ENCODE results near the gene KLF1.
A peak's percentile ranks its signal among the peaks of the same experiment; 100 is the strongest.
"Not testable (repeated sequence)": the region's sequence is repeated elsewhere in the genome, so short reads cannot be mapped to it uniquely, and the experiment has no call there.

KLF1 gene

DNA sequence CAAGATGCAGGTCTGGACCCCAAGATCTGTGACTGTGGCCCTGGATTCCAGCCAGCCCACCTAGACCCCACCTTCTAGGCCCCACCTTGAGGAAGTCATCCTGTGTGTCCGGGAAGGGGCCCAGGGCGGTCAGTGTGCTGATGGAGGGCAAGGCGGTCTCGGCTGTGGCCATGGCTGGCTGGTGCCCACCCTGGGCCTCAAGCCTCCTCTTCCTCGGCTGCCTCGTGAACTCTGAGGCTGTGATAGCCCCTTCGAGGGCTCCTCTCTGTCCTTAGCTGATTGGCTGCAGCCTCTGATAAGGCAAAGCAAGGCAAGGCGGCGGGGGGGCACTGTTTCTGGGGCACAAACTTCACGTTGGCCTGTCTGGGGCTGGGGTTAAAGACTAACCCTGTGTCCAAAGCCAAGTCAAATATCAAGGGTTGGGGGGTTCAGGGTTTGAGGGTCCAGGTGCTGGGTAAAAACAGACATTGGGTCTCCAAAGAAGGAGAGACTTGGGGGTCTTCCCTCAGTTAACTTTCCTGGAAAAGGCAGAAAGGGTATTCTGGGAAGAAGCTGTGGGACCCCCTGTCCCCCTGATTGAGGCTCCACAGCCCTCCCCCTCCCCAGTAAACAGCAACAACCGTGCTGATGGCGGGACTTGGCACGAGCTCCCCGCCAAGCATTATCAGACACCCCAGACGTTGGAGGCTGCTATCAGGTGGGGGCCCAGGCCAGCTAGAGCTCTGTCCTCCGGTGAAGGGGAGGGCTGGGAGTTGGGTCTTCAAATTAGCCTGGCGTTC is at the start of gene KLF1:
Gene KLF1 (minus strand): TSS at position 233 of the 779 bp plus-strand sequence. CDS start 61 bp downstream, at position 172.
- DNase-seq = no peak

DNA sequence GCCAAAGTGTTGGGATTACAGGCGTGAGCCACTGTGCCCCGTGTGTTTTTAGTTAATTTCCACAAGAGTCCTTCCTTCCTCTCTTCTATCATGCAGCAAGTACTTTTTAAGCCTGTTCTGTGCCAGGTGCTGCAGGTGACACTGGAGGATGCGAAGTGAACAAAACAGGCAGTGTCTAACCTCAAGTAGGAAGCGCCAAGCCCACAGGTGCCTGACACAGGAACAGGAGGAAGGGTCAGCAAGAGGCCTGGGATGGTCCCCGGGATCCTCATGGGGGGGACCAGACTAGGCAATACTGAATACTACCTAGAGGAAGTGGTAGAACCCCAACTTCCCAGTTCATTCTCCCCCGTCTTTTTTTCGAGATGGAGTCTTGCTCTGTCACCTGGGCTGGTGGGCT is 49.6 kb upstream of the KLF1 start:
- no peak for DNase-seq

DNA sequence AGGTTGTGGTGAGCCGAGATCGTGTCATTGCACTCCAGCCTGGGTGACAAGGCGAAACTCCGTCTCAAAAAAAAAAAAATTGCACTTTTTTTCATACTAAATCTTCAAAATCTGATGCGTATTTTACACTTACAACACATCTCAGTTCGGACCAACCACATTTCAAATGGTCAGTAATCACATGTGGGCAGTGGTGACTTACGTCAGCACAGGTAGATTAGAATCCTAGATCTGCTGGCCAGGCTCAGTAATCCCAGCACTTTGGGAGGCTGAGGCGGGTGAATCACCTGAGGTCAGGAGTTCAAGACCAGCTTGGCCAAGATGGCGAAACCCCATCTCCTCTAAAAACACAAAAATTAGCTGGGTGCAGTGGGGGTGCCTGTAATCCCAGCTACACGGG is 48.1 kb upstream of the KLF1 start:
- no peak for DNase-seq

DNA sequence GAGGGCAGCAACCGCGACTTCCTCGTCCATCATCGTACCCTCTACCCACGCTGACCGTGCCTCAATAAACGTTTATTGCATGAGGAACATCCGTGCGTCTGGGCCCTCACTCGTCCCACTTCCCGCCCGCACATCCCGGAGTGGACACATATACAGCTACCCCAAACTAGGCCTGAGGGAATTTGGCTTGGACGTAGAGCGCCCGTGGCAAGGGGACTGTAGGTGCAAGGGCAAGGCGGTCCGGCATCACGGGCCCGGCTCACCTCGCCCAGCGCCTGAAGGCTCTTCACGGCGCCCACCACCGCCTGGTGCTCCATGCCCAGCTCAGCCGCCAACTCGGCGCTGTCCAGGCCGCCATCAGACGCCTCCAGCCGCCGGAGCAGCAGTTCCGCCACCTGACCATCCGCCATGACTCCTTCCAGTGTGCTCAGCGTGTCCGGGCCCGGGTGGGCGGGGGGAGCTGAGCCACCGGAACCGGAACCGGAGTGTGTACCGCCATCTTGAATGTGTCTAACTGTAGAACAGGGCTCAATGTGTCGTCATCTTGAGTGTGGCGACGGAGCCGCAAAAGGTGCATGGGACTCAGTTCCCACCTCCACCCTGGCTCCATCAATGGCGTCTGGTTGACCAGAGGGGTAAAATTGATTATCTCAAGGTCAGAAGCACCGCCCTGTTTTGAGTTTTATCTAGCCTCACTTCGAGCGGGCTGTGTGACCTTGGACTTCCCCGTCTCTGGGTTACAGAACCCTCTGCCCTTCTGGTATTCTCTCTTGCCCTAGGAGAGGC is 46.5 kb upstream of the KLF1 start, which contains the start of gene FARSA:
Gene FARSA (minus strand): TSS at position 425 of the 786 bp plus-strand sequence. CDS start 15 bp downstream, at position 410.
- peak; percentile 92 for DNase-seq

DNA sequence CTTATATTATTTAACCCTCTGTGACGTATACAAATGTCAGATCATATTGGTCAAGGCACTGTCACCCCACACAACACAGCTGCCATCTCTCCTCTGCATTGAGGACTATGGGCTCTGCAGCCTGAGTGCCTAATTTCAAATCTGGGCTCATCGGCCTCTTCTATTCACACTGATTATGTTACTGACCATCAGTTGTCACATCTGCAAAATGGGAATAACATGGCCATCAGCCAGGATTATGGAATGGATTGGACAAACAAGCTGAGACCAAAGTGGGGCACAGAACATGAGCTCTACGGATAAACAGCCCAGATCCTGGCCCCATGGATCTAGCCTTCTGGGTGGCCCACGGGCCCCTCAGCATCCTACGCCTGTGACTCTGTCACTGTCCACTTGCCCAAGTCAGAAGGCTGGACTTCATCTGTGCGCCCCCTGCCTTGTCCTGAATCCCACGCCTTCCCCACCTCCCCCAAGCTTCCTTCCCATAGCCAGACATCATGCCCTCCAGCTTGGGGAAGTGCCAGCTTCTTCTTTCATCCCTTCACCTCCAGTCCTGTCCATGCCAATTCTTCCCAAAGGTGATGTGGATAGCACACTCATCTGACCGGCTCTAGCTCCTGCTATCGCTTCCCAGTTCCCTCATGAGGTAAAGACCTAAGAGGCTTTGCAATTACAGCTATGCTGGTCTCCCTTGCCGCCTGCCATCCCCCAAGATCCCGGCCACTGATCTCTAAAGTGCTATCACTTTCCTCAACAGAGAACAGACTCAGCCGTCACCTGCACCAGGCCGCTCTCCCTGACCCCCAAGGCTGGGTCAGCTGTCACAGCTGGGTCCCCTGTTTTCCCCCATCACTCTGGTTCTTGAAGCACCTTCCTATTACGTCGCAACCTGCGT is 45.6 kb upstream of the KLF1 start:
- no peak for DNase-seq

DNA sequence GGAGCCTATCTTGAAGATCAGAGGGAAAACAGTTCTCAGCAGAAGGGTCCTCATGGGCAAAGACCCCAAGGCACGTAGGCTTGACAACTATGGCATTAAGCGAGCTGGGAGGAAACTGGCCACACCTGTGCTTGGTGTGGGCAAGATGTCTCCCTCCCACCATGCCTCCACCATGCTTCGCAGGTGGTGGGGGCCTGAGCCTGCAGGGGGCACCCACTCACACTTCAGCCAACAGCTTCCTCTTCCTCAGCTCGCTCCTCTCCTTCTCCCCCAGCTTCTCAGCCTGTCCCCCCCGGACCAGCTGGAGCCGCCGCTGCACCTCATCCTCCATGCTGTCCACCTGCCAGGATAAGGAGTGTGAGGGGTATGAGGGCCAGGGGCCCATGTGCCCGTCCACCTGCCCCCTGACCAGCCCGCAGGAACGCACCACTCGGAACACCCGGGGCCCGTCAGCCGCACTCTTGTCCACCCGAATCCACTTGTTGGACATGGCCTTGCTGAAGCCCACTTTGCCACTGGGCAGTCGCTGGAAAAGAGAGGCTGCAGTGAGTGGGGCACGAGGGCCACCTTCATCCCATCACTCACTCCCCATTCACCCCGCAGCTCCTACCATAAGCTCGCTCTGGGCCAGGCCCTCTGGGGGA is 43.1 kb upstream of the KLF1 start:
- DNase-seq = no peak

DNA sequence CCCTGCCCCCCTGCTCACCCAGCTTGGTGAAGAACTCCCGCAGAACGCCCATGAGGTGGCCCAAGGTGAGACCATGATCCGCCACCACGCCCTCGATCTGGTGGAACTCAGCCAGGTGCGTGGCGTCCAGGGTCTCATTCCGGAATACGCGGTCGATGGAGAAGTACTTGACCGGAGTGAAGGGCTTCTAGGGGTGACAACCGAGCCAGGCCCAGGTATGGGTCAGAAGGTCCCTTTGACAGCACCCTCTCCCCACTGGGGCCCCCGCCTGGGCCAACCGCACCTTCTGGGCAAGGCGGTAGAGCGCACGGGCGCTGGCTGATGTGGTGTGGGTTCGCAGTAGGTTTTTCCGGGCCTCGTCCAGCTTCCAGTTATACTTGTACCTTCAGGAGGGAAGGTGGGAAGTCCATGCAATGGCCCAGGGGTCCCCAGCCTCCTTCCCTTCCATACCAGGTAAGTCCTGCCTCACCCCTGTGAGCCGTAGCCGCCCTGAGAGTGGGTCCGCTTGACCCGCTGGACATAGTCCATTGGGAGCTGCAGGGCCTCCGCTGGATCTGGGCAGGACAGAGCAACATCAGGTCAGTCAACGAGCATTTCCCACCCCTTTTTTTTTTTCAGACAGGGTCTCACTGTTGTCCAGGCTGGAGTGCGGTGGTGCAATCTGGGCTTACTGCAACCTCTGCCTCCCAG is 37.8 kb upstream of the KLF1 start:
- DNase-seq = no peak

DNA sequence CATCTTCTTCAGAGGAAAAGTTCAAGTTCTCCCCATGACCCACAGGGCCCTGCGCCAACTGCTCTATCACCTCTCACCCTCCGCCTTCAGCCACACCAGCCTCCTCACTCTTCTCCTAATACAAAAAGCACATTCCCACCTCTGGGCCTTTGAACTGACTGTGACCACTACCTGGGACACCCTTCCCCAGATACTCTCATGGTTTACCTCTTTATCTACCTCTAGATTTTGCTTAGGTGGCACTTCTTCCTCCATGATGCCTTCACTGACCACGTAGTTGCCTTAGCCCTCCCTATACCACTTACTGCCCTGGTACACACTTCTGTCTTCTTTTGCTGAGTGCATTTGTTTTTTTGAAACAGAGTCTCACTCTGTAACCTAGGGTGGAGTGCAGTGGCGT is 36.0 kb upstream of the KLF1 start:
- DNase-seq = no peak

DNA sequence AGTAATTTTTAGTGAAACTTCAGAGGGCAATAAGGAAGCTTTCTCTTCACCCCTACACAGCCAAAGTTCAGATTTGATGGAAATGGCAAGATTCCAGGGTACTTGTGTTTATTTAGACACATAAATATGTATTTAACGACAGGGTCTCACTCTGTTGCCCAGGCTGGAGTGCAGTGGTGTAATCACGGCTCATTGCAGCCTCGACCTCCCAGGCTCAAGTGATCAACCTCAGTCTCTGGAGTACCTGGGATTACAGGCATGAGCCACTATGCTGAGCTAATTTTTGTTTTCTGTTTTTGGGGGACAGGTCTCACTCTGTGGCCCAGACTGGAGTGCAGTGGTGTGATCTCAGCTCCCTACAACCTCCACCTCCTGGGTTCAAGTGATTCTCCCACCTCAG is 34.0 kb upstream of the KLF1 start:
- no peak for DNase-seq

DNA sequence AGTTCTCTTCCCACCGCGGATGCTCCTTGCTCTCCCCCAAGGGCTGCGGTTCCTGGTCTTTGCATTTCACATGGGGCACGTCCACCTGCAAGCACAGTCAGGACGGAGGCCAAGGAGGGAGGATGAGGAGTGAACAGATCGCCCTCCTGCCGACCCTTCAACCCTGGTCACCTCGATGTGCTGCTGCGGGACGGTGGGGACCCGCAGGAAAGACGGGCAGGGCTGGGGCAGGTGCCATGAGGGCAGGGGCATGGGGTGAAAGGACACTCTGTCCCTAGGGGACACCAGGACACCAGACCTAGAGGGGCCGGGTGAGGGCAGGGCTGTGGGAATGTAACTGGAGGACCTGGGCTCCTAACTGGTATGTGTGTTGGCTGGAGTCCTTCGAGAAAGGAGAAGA is 31.3 kb upstream of the KLF1 start:
- DNase-seq = no peak

DNA sequence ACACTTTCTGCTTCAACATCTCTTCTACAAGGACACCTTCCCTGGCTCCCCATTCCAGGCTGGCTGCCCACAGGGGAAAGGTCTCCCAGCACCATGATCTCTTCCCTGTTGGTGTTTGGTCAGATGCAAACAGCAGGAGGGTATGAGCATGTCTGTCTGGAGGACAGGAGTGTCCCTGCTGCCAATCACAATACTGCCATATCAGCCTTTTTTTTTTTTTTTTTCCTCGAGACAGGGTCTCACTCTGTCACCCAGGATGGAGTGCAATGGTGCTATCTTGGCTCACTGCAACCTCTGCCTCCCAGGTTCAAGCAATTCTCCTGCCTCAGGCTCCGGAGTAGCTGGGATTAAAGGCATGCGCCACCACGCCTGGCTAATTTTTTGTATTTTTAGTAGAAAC is 28.9 kb upstream of the KLF1 start:
- DNase-seq = not testable (repeated sequence)

DNA sequence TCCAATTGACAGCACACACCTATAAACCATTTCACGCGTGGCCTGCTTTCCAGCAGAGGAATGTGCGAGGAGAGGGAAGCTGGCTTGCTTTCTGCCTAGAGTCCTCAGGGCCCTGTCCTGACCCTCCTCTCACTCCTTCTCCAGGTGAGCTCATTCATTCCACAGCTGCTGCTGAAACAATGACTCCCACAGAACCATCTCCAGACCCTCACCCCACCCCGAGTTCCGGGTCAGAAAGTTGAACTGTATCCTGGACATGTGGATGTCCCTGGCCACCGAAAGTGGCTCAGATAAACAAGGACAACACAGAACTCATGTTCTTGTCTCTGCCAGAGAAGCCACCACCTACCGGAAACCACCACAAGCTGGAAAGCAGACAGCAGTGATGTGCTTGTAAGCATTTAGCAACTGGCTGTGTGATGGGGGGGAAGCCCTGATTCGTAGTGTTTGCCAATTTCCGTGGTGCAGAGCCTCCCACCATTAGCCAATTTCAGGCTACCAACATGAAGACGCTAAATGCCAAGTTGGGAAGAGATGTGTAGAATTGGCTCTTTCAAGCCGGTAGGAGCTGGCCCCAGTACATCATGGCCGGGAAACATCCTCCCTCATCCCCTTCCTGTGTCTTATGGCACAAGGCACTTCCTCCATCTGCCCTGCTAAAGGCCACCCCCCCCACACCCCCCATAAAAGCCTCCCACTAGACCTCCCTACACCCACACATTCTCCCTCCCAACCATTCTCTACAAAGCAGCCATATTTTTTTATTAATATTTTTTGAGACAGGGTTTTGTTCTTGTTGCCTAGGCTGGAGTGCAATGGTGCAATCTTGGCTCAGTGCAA is 27.1 kb upstream of the KLF1 start:
- DNase-seq = no peak

DNA sequence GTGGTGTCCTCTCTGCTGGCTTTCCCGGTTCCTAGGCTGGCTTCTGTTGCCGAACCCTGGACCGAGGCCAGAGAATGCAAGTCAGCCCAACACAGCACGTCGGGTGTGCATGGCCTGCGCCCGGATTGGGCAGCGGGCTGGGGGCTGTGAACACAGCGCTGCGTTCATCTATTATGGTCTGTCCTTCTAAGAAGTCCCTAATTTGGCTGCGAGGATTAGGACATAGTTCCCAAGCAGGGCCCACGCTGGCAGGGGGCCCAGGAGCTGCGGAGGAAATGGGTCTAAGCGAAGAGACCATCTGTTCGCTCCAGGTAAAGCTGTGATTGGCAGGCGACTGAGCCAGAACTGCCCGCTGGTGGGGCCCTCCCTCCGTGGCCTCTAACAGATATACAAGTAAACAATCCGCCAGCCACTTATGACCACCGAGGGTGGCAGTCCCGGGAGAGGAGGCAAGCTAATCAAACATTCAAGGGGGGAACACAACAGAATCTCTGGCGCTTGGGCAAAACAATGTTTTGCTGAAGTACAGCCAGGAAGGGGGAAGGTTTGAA is 26.1 kb upstream of the KLF1 start:
- DNase-seq = peak; percentile 98

DNA sequence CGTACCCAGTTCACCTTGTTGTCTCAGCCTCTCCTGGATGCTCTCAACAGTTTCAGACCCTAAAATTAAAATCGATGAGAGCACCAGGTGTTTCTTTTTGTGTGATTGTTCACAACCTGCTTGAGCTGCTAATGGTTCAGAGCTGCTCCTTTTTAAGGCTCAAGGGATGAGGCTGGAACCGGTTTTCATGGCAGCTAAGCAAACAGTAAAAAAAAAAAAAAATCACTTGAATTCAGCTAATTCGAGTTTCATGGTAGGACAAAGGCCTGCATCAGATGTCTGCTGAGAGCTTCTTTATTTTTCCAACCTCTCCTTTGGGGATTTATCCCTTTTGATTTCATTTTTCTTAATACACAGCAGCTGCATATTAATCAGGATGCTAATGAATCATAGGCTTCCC is 25.6 kb upstream of the KLF1 start:
- peak; percentile 75 for DNase-seq

DNA sequence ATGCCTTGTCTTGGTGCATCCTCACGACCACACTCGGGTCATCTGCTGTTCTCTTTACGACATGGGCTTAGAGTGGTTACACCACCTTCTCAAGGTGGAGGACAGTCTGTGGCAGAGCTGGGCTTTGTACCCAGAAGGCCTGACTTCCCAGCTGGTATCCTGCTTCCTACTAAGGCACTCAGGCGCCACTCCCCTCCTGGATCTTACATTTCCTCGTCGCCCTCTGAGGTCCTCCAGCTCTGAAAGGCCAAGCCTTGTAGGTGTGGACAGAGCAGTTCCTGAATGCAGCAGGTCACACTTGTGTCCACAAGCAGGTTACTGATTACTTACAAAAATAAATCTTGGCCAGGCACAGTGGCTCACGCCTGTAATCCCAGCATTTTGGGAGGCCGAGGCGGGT is 20.2 kb upstream of the KLF1 start:
- DNase-seq = no peak

DNA sequence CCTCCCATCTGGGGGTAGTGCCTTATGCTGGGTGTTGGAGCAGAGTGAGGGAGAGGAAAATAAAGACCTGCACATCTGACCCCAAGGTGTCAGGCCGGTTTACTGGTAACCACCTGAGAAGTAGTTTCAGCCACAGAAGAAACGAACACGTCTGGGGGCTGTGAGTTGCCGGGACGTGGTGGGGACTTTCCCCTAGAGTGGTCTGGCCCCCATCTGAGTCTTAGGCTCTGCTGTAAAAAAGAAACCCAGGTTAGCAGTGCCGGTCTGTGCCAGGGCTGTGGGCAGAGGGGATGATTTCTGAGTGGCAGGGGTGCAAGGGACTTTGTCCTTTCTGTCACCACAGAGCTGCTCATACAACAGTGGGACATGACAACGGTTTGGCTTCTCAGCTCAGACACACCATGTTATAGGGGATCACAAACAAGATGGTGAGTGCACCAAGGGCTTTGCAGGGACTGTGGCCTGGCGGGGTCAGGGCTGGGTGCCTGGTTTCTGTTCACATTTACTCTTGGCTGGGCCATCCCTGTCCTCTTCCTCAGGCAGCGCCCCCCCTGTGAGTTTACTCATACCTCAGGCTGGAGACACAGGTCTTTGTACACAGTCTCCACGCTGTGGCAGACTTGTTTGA is 13.0 kb upstream of the KLF1 start:
- no peak for DNase-seq

DNA sequence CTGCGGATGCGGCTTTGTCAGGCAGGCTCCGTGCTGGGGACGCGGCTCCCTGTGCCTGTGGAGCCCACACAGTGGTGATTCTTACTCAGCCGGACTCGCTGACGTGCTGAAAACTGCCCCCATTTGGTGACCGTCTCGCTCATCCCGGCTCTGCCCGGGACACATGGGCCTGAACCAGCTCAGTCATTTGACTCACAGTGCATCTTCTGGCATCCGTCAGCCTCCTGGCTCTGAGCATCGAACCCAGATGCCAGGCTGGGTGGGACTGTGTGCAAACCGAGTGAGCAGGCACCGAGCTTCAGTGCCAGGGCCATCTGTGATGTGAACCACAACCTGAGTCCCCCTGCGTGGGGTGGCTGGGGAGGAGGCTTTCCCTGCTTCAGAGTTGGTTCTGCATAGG is 9.5 kb upstream of the KLF1 start:
- no peak for DNase-seq

DNA sequence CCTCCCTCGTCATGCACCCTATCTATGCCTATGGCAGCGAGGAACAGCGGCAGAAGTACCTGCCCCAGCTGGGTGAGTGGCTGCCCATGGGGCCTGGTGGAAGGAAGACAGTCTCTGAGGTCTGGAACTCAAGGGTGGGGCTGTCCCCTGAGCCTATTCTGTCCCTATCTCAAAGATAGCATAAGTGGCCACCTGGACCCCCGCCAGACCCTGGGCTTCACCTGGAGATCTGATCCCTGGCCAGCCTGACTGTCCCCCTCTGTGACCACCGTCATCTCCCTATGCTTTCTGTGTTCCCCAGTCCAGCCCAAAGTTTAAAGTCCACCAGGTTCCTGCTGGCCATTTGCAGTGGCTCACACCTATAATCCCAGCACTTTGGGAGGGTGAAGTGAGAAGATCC is 6.6 kb upstream of the KLF1 start:
- no peak for DNase-seq

DNA sequence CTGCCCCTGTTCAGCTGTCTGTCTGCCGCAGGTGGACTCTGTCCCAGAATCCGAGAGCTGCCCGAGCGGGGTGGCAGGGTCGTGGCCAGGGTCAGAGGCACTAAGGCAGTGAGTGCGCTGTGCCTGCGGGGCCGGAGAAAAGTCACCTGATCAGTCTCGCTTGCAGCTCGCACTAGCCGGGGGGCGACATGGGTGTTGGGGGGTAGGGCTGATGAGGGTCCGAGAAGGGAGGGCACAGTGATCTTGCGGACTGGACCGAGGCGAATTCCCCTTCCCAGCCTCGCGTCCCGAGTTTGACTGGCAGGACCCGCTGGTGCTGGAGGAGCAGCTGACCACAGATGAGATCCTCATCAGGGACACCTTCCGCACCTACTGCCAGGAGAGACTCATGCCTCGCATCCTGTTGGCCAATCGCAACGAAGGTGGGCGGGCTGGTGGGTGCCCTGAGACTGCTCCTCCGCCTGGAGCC is 4.6 kb upstream of the KLF1 start:
- DNase-seq = no peak

All from COR-L47 (cell line).